Measurements from ENCODE around the gene STRC.
"Not testable (repeated sequence)": the region's sequence is repeated elsewhere in the genome, so short reads cannot be mapped to it uniquely, and the experiment has no call there.

DNA sequence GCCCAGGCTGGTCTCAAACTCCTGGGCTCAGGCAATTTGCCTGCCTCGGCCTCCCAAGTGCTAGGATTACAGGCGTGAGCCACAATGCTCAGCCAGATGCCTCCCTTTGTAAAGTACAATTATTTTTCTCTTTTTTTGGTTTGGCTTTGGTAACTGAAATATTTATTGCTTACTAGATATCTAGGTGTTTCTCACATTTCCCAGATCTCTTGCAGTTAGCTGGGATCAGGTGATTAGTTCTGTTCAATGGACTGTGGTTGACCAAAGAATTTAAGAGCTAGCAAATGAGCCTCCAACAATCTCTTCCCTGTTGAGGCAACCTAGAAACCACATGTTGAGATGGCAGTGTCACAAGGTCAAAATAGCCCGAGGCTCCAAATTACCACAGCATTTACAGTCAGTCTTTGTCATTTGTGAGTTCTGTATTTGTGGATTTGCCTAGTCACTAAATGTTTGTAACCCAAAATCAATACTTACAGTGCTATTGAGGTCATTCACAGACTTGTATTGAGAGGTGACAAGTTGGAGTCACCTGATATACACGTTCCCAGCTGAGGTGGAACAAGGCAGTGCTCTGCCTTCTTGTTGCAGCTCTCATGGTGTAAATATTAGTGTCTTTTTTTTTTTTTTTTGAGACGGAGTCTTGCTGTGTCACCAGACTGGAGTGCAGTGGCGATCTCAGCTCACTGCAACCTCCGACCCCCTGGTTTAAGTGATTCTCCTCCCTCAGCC is 3.6 kb upstream of the STRC start:
- not testable (repeated sequence) for TF ChIP-seq POLR2A (IDR thresholded peaks at IDR 0.05)
- TF ChIP-seq, protein P1, sequence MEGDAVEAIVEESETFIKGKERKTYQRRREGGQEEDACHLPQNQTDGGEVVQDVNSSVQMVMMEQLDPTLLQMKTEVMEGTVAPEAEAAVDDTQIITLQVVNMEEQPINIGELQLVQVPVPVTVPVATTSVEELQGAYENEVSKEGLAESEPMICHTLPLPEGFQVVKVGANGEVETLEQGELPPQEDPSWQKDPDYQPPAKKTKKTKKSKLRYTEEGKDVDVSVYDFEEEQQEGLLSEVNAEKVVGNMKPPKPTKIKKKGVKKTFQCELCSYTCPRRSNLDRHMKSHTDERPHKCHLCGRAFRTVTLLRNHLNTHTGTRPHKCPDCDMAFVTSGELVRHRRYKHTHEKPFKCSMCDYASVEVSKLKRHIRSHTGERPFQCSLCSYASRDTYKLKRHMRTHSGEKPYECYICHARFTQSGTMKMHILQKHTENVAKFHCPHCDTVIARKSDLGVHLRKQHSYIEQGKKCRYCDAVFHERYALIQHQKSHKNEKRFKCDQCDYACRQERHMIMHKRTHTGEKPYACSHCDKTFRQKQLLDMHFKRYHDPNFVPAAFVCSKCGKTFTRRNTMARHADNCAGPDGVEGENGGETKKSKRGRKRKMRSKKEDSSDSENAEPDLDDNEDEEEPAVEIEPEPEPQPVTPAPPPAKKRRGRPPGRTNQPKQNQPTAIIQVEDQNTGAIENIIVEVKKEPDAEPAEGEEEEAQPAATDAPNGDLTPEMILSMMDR (IDR thresholded peaks at IDR 0.05) = not testable (repeated sequence)
